Measurements from ENCODE around the gene CCDC82. TPM values are rescaled to one million over a fixed set of nuclear protein-coding genes. Genes with fewer than 3 reads are reported as not detected.

CCDC82 gene
- total RNA-seq, 1 donor from 2014 or later: 56.3 TPM

- no peaks in the 10 kb centered on the region for H3K9me3 Mint-ChIP-seq (ENCODE audit: unreplicated experiment)
- H3K27ac Mint-ChIP-seq (ENCODE audit: unreplicated experiment): no peak overlapping the region
- peaks cover 1% of the 10 kb centered on the region for H3K27me3 Mint-ChIP-seq (ENCODE audit: unreplicated experiment)
- TF ChIP-seq CTCF (IDR thresholded peaks at IDR 0.05; ENCODE audit: partially characterized antibody, unreplicated experiment): no peak
- no peak overlapping the region for H3K4me3 Mint-ChIP-seq (ENCODE audit: unreplicated experiment)
- H3K4me1 Mint-ChIP-seq (ENCODE audit: low read depth, unreplicated experiment): no peaks in the 10 kb centered on the region
- peaks cover 14% of the 10 kb centered on the region for H3K36me3 Mint-ChIP-seq (ENCODE audit: unreplicated experiment)
- DNase-seq: no peak
Measured at GRCh38 chr11:96366024-96366423, 23.7 kb downstream of the CCDC82 start.

GRCh38 chr11:96365493-96365892 is 24.2 kb downstream of the CCDC82 start:
- TF ChIP-seq CTCF (IDR thresholded peaks at IDR 0.05; ENCODE audit: partially characterized antibody, unreplicated experiment): no peak
- peaks cover 14% of the 10 kb centered on the region for H3K36me3 Mint-ChIP-seq (ENCODE audit: unreplicated experiment)
- no peak overlapping the region for H3K27ac Mint-ChIP-seq (ENCODE audit: unreplicated experiment)
- no peak for DNase-seq
- H3K4me3 Mint-ChIP-seq (ENCODE audit: unreplicated experiment): no peak overlapping the region
- H3K4me1 Mint-ChIP-seq (ENCODE audit: low read depth, unreplicated experiment): no peaks in the 10 kb centered on the region
- peaks cover 1% of the 10 kb centered on the region for H3K27me3 Mint-ChIP-seq (ENCODE audit: unreplicated experiment)
- no peaks in the 10 kb centered on the region for H3K9me3 Mint-ChIP-seq (ENCODE audit: unreplicated experiment)

GRCh38 chr11:96361778-96362177 is 27.9 kb downstream of the CCDC82 start:
- no peak for TF ChIP-seq CTCF (IDR thresholded peaks at IDR 0.05; ENCODE audit: partially characterized antibody, unreplicated experiment)
- Mint-ChIP-seq H3K4me1 (ENCODE audit: low read depth, unreplicated experiment) (no peaks in the 10 kb centered on the region), H3K4me3 (ENCODE audit: unreplicated experiment) (no peak overlapping the region), H3K27ac (ENCODE audit: unreplicated experiment) (no peak overlapping the region), H3K27me3 (ENCODE audit: unreplicated experiment) (peaks cover 2% of the 10 kb centered on the region), H3K36me3 (ENCODE audit: unreplicated experiment) (no peaks in the 10 kb centered on the region), H3K9me3 (ENCODE audit: unreplicated experiment) (no peaks in the 10 kb centered on the region)
- no peak for DNase-seq

GRCh38 chr11:96358321-96358720 is 31.4 kb downstream of the CCDC82 start:
- Mint-ChIP-seq H3K27ac (ENCODE audit: unreplicated experiment) (no peak overlapping the region), H3K27me3 (ENCODE audit: unreplicated experiment) (peaks cover 2% of the 10 kb centered on the region), H3K36me3 (ENCODE audit: unreplicated experiment) (no peaks in the 10 kb centered on the region), H3K9me3 (ENCODE audit: unreplicated experiment) (no peaks in the 10 kb centered on the region), H3K4me3 (ENCODE audit: unreplicated experiment) (no peak overlapping the region), H3K4me1 (ENCODE audit: low read depth, unreplicated experiment) (no peaks in the 10 kb centered on the region)
- TF ChIP-seq CTCF (IDR thresholded peaks at IDR 0.05; ENCODE audit: partially characterized antibody, unreplicated experiment): no peak
- DNase-seq: no peak

- Mint-ChIP-seq H3K4me1 (ENCODE audit: low read depth, unreplicated experiment) (no peaks in the 10 kb centered on the region), H3K9me3 (ENCODE audit: unreplicated experiment) (no peaks in the 10 kb centered on the region), H3K36me3 (ENCODE audit: unreplicated experiment) (no peaks in the 10 kb centered on the region), H3K27ac (ENCODE audit: unreplicated experiment) (no peak overlapping the region), H3K27me3 (ENCODE audit: unreplicated experiment) (peaks cover 2% of the 10 kb centered on the region), H3K4me3 (ENCODE audit: unreplicated experiment) (no peak overlapping the region)
- no peak for TF ChIP-seq CTCF (IDR thresholded peaks at IDR 0.05; ENCODE audit: partially characterized antibody, unreplicated experiment)
- DNase-seq: no peak
Measured at GRCh38 chr11:96357794-96358193, 31.9 kb downstream of the CCDC82 start.

All from glutamatergic neuron (in vitro differentiated cells).